Spleen (tissue), 3 donors: ENCODE data around the gene SCD5.

Experiments
- POLR2A ChIP-seq, 3 donors: fragments of 450-650 bp; IDR thresholded peaks; one replicate each; pipeline ENCODE4 v1.5.1; 2017; ENCODE audit warnings: antibody characterized with exemption in 3 of 3, mild to moderate bottlenecking in 1 of 3
- POLR2AphosphoS5 ChIP-seq, 3 donors: sonication (generic); formaldehyde crosslinking; IDR thresholded peaks; one replicate each; pipeline ENCODE4 v1.5.1; 2017; ENCODE audit warnings: antibody characterized with exemption in 3 of 3

GRCh38 chr4:82599336-82599735 lies 199.3 kb downstream of the SCD5 start:
- TF ChIP-seq POLR2AphosphoS5 (IDR thresholded peaks at IDR 0.05): no peak
- TF ChIP-seq POLR2A (IDR thresholded peaks at IDR 0.05): no peak
